Measurements from ENCODE around the gene NFKBIE.

Gene NFKBIE

DNA sequence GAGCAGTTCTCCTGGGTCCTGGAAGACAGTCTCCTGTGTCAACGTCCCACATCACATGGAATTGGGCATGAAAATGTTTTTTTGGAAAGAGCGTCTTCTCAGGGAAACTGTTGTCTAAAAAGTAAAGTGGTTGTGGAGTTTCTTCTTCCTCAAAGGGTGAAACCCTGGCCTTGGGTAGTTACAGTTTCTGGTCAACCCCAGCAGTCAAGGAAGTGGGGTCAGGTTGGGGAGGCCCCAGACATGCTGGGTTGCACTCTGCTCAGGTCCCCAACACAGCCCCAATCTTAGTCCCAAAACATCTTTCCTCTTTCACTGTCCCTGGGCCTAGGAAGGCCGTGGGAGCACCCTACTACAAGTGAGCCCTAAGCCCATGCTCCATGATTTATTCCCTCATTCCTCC, 996 bp upstream of the NFKBIE start:
- TF ChIP-seq, protein P1, sequence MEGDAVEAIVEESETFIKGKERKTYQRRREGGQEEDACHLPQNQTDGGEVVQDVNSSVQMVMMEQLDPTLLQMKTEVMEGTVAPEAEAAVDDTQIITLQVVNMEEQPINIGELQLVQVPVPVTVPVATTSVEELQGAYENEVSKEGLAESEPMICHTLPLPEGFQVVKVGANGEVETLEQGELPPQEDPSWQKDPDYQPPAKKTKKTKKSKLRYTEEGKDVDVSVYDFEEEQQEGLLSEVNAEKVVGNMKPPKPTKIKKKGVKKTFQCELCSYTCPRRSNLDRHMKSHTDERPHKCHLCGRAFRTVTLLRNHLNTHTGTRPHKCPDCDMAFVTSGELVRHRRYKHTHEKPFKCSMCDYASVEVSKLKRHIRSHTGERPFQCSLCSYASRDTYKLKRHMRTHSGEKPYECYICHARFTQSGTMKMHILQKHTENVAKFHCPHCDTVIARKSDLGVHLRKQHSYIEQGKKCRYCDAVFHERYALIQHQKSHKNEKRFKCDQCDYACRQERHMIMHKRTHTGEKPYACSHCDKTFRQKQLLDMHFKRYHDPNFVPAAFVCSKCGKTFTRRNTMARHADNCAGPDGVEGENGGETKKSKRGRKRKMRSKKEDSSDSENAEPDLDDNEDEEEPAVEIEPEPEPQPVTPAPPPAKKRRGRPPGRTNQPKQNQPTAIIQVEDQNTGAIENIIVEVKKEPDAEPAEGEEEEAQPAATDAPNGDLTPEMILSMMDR (IDR thresholded peaks at IDR 0.05; ENCODE audit: insufficient read depth, low read length): no peak
- no peak for TF ChIP-seq GABPA (IDR thresholded peaks at IDR 0.05; ENCODE audit: low read depth)
- no peak for TF ChIP-seq POLR2AphosphoS5 (IDR thresholded peaks at IDR 0.05; ENCODE audit: low read depth)
- no peak for TF ChIP-seq SPI1 (IDR thresholded peaks at IDR 0.05; ENCODE audit: borderline replicate concordance, low read depth)
- no peak for DNase-seq (ENCODE audit: low read depth in 1 of 2, low spot score in 1 of 2)
- H3K27ac ChIP-seq (replicated peaks): no peak overlapping the region
- no peak overlapping the region for H3K4me3 ChIP-seq (replicated peaks; ENCODE audit: insufficient read depth, low read length)
- peaks cover 12% of the 10 kb centered on the region for H3K27me3 ChIP-seq (ENCODE audit: insufficient read depth, poor library complexity, severe bottlenecking)

DNA sequence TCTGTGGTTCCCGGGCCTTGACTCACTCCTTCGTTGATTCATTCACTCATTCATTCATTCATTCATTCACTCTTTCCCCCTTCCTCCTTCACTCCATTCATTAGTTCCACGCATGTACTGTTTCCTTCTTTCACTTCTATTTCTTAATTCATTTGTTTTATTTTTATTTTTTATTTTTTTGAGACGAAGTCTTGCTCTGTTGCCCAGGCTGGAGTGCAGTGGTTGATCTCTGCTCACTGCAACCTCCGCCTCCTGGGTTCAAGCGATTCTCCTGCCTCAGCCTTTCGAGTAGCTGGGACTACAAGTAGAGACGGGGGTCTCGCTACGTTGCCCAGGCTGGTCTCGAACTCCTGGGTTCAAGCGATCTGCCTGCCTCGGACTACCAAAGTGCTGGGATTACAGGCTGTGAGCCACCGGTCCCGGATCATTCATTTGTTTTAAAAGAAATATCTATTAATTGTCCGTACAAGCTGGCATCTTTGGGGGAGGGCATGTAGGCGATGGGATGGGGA, 427 bp upstream of the NFKBIE start:
- peak overlapping the region; percentile 71; the same call in 1 of the 2 replicates for H3K4me3 ChIP-seq (replicated peaks; ENCODE audit: insufficient read depth, low read length)
- DNase-seq (ENCODE audit: low read depth in 1 of 2, low spot score in 1 of 2): no peak
- H3K27ac ChIP-seq (replicated peaks): no peak overlapping the region
- TF ChIP-seq GABPA (IDR thresholded peaks at IDR 0.05; ENCODE audit: low read depth): no peak
- peaks cover 8% of the 10 kb centered on the region for H3K27me3 ChIP-seq (ENCODE audit: insufficient read depth, poor library complexity, severe bottlenecking)

DNA sequence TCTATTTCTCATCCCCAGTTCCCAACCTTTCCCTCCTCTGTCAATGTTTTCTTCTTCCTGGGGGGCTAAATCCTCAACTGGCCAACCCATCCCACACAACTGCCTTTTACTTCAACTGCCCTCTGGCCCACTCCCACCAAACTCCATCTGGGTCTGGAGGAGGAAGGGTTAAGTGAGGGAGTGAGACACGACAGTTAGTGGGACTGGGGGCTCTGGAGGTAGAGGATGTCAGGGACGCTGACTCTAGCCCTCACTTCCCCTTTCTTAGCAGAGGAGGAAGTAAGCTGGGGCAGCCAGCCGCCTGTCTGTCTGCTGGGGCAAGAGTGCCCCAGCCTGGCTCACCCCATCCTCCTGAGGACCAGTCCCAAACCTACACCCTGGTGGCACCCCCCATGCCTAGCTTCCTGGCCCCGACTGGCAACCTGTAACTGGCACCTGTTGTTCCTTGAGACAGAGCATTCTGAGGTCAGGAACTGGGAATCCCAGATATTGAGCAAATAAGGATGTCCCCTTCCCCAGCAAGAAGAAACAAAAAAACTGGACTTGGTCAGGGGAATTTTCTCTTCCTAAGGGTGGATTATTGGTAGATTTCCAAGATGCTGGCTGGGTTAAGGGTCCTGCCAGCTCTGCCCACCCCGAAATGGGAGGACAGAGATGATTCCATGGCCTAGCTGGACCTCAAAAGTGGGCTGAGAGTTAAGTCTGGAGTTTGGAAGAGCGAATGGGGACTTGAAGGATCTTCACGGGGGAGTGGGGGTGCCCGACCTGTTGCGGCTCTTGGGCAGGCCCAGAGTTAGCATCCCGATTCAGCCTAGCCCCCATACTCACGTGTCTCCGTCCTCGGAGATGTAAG, 971 bp downstream of the NFKBIE start:
- TF ChIP-seq SPI1 (IDR thresholded peaks at IDR 0.05; ENCODE audit: borderline replicate concordance, low read depth) (peak; percentile 100), POLR2AphosphoS5 (IDR thresholded peaks at IDR 0.05; ENCODE audit: low read depth) (peak; percentile 34; the same call in 1 of the 2 replicates), GABPA (IDR thresholded peaks at IDR 0.05; ENCODE audit: low read depth) (no peak)
- TF ChIP-seq, protein P2, sequence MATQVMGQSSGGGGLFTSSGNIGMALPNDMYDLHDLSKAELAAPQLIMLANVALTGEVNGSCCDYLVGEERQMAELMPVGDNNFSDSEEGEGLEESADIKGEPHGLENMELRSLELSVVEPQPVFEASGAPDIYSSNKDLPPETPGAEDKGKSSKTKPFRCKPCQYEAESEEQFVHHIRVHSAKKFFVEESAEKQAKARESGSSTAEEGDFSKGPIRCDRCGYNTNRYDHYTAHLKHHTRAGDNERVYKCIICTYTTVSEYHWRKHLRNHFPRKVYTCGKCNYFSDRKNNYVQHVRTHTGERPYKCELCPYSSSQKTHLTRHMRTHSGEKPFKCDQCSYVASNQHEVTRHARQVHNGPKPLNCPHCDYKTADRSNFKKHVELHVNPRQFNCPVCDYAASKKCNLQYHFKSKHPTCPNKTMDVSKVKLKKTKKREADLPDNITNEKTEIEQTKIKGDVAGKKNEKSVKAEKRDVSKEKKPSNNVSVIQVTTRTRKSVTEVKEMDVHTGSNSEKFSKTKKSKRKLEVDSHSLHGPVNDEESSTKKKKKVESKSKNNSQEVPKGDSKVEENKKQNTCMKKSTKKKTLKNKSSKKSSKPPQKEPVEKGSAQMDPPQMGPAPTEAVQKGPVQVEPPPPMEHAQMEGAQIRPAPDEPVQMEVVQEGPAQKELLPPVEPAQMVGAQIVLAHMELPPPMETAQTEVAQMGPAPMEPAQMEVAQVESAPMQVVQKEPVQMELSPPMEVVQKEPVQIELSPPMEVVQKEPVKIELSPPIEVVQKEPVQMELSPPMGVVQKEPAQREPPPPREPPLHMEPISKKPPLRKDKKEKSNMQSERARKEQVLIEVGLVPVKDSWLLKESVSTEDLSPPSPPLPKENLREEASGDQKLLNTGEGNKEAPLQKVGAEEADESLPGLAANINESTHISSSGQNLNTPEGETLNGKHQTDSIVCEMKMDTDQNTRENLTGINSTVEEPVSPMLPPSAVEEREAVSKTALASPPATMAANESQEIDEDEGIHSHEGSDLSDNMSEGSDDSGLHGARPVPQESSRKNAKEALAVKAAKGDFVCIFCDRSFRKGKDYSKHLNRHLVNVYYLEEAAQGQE (IDR thresholded peaks at IDR 0.05; ENCODE audit: insufficient replicate concordance, low read depth): no peak
- TF ChIP-seq, protein P1 (IDR thresholded peaks at IDR 0.05; ENCODE audit: insufficient read depth, low read length): no peak
- H3K27me3 ChIP-seq (ENCODE audit: insufficient read depth, poor library complexity, severe bottlenecking): no peaks in the 10 kb centered on the region
- peak overlapping the region; percentile 71 for H3K4me3 ChIP-seq (replicated peaks; ENCODE audit: insufficient read depth, low read length)
- H3K27ac ChIP-seq (replicated peaks): peak overlapping the region; percentile 72
- peak in 1 of 2 experiments; percentile 94 for DNase-seq (ENCODE audit: low read depth in 1 of 2, low spot score in 1 of 2)

DNA sequence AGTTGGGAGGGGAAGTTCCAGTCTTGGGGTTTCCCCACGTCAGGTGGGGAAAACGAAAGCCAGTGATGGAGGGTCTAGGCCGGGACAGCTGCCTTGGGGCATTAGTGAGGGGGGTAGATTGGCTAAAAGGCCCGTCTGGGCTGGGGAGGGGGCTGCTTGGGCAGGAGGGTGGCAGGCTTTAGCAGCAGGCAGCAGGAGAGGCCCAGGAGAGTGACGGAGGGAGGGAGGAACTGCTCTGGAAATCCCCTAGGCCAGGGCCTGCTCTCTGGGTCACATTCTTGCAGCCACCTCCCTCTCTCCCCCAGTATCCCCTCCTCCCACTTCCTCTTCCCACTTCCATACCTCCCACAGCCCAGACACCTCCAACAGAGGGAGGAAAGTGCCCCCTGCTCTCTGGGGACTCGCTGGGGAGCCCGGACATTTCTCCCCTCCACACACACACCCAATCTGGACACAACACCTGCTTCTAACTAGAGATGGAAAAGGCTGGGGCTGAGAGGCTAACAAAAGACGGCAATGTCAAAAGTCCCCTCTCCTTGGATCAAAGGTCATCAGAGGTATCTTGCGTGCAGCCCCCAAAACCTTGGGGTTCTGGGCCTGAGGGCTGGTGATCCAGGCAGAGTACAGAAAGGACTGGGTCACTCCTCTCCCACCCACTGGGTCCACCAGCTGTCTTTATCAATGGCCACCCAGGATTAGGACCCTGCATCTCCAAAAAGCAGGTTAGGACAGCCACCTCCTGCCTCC, 1.8 kb downstream of the NFKBIE start:
- peak in 1 of 2 experiments; percentile 60 for DNase-seq (ENCODE audit: low read depth in 1 of 2, low spot score in 1 of 2)
- peak overlapping the region; percentile 72 for H3K27ac ChIP-seq (replicated peaks)
- no peaks in the 10 kb centered on the region for H3K27me3 ChIP-seq (ENCODE audit: insufficient read depth, poor library complexity, severe bottlenecking)
- no peak for TF ChIP-seq GABPA (IDR thresholded peaks at IDR 0.05; ENCODE audit: low read depth)
- peak; percentile 72 for TF ChIP-seq SPI1 (IDR thresholded peaks at IDR 0.05; ENCODE audit: borderline replicate concordance, low read depth)
- H3K4me3 ChIP-seq (replicated peaks; ENCODE audit: insufficient read depth, low read length): peak overlapping the region; percentile 71

DNA sequence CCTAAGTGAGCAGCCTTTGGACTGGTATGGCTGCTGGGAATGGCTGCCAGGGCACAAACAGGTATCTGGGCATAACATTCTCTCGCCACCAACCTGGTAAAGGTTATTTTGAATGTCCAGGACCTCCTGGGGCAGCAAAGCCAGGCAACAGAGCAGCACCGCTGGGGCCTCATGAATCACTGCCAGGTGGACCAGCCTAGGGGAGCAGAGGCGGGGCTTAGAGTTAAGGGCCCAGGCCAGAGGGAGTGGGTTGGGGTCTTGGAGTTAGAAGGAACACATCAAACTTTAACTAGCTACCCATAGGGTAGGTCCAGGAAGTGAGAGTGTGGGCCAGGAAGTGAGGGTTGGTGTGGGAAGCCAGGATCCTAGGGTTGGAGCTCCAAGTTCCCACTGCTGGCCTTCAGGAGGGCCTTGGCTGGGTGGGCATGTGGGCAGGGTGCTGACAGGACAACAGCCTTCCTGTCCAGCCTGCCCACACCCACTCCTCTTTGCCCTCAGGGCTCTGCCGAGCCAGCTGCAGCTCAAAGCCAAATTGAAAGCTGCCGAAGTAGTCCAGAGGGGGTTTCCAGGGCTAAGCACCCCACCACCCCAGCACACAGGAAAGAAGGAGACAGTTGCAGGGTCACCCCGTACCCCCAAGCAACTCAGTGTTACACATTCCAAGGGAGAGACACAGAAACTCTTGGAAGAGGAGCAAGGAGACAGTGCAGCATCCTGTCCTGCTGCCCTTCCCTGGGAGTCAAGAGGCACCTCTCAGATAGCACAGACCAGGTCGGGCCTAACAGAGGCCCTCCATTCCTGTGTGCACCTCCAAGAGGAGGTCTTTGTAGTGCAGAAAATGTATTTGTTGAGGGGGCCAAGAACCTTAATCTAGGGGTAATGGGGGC, 2.6 kb downstream of the NFKBIE start:
- TF ChIP-seq, protein P1 (IDR thresholded peaks at IDR 0.05; ENCODE audit: insufficient read depth, low read length): no peak
- no peak for TF ChIP-seq GABPA (IDR thresholded peaks at IDR 0.05; ENCODE audit: low read depth)
- TF ChIP-seq, protein P2 (IDR thresholded peaks at IDR 0.05; ENCODE audit: insufficient replicate concordance, low read depth): no peak
- no peak for TF ChIP-seq SPI1 (IDR thresholded peaks at IDR 0.05; ENCODE audit: borderline replicate concordance, low read depth)
- TF ChIP-seq POLR2AphosphoS5 (IDR thresholded peaks at IDR 0.05; ENCODE audit: low read depth): no peak
- no peak for DNase-seq (ENCODE audit: low read depth in 1 of 2, low spot score in 1 of 2)
- Histone ChIP-seq H3K4me3 (replicated peaks; ENCODE audit: insufficient read depth, low read length) (peak overlapping the region; percentile 71), H3K27me3 (ENCODE audit: insufficient read depth, poor library complexity, severe bottlenecking) (no peaks in the 10 kb centered on the region), H3K27ac (replicated peaks) (peak overlapping the region; percentile 72)

All from HL-60 (cell line).